Stimulated activated CD4-positive, alpha-beta T cell treated with anti-CD3 and anti-CD28 coated beads, TNF-alpha, amount 100 ng/mL, for 1 hour (primary cell): ENCODE results near the gene EML1.

Experiments used
- DNase-seq, 3 donors: peaks; one replicate each; pipeline ENCODE4 v3.0.0-alpha.2; 2020; ENCODE audit warnings: low read depth in 3 of 3, low spot score in 1 of 3

EML1 gene

DNA sequence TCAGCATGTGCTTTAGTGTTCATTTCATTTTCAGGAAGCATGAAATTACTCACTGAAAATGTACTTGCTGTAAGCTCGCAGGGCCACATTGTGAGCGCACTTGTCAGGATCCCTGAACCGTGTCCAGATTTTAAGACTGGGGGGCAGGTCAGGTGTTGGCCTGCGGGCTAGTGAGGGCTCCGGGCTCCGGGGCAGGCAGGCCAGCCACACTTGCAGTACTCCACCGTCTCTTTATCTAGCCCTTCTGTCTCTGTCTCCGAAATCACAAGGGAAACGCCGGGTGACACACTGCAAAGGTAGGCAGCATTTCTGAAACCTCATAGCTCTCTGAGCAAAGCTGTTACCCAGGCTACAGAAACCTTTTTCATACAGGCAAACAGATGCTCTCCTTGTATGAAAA, 98.7 kb downstream of the EML1 start:
- no peak for DNase-seq

DNA sequence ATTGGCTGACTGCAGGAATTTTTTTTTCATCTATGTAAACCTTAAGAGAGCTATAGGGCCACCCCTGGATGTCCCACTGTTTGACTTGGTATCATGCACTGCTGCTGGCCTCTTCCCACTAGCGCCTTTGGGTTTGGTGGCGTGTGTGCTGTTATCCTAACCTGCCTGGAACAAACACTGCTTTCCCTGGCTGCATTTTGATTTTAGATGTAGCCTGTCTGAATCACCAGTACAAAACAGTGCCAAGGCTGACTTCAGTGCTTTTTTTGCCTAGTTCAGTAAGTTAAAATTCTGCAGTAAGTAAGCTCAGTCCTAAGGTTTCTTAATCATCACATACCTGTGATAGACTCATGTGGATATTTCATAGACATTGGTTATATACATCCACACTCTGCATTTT, 99.2 kb downstream of the EML1 start:
- no peak for DNase-seq

DNA sequence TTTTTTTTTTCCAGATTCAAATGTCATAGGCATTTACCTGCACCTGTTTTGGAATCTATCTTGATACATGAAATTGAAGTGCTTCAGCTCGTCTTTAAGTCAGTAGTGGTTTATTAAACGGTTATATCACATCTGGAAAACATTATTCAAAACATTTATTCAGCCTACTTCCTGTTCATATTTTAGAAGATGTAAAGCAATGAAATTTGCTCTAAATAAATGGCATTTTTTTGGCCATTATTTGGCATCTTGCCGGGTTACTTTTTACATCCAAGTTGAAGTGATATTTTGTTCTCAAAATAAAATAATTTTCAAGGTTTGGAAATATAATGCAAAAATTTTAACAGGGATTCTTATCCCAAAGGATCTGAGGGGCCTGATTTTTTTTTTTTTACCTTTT, 103.1 kb downstream of the EML1 start:
- DNase-seq, result no peak

DNA sequence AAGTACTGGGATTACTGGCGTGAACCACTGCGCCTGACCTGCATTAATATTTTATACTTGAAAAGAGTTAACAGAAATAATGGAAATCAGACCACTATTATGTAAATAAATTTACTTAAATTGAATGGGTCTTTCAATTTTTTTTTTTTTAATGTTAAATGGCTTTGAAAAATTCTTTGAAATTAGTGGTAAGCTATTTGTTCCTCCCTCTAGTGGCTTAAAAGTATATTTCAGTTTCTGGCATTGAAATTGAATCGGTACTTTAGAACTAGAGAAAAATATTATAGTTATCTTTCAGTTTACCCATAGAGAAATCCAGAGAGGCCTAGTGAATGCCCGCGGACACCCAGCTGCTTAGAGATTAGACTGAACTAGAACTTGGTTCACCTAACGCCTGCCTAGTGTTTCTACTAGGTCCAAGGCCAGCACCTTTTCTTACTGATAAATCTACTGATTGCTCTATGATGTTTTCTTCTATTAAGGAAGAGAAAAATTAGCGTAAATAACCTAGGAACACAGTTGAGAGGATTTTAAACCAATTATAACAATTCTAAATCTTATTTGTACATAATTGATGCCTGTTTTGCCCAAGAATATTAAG, 106.5 kb downstream of the EML1 start:
- no peak for DNase-seq

DNA sequence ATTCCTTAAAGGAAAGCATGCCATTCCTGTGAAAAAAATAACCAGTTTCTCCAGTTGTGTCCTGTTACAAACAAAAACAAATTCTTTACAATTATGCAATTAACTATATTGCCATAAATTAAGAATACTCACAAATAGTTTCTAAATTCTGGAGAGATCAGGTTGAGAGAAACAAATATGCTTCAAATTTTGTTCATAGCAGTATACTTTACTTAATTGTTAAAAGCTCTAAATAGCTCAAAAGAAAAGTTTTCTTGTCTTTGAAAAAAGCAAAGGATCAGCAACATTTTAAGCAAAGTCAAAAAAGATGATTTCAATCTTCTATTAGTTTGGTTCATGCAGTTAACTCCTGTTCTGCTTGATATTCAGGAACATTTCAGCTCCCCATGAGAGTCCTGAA, 109.7 kb downstream of the EML1 start:
- no peak for DNase-seq

DNA sequence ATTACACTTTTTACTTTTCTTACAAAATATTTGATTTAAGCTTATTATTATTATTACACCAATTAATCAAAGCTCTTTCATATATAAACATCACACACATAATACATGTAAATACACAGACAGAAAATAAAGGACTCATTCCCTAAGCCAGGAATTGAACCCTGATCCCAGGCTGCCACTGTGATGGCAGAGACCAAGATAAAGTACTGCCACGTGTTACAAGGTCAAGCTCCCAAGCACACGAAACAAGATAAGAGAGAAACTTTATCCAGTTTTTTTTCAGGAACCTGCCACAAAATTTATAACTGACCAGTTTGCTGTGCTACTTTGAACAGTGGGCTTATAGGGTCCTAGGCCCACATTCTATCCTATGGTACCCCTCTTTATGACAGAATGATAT, 111.3 kb downstream of the EML1 start:
- no peak for DNase-seq

DNA sequence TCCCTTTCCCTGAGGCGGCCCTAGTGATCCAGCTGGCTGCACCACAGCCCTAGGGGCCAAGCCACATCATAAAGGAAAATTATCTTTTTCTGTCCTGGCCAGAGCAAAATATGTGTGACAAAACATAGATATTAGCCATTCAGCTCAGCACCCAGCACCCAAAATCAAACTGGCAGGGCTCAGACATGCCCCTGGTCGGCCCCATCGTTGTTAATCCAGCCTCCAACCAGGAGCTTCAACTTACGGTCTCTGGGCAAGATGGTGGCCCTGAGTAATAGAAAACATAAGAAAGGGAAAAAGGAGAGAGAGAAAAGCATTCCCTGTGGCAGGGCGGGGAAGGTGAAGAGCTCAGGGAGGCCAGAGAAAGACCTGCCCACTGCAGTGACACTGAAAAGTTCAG, 111.9 kb downstream of the EML1 start:
- no peak for DNase-seq

DNA sequence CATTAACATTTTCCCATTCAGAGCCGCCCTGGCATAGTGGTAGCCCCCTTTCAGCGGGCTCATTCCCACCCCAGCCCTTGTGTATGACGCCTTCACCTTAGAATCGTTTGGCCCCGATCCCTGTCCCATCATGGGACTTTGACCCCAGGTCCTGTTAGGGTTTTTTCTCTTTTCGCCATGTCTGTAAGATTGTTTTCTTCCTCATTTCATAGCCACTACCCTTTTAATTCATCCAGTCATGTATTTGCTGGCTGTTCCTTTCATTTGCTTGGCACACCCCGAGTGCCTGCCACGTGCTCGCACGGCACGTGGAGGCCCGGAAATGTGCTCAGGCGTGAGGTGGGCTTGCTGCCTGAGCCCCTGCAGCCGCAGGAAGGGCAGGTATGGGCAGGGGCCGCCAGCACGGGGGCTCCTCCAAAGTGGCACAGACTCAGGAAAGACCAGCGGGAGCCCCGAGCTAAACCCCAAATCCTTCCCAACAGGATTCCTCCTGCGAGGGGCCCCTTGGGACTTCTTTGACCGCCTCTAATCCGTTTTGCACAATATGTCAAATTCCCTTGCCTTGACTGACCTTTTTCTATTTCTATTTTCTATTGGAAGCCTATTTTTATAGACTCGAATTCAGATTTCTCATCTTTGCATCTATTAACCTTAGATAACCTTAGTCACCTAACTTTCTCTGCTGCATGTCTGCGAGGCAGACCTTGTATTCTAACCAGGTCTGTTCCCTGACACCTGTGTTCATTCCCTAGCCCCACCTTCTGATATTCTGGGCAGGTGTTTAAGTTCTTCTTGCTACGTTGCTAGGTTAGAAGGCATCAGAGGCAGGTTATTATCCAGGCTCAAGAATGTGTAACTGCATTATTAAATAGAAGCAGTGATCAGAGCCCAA, 114.8 kb downstream of the EML1 start:
- no peak for DNase-seq

DNA sequence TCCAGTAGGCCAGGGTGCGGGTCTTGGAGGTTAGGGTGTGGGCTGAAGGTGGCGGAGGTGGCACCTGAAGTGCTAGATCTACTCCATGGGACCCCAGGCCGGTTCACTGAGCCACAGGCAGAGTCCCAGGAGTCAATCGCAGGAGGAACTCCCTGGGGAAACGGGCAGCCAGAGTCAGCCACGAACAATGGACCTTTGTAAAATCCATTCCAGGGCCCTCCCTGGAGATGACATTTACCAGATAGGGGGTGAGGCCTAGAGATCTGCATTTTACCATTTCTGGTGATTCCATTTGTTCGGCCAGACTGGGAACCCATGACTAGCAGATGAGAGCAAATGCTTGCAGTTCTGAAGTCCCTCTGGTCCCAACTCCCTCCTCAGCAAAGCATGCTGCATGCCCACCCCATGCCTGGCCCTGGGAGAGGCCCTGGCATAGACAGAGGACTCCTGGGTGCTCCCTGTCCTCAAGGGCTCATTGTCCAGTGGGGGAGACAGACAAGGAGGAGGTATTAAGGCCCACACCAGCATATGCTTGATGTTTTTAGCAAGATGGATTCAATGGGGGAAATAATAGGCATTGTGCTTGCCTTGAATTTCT, 115.5 kb downstream of the EML1 start:
- no peak for DNase-seq

DNA sequence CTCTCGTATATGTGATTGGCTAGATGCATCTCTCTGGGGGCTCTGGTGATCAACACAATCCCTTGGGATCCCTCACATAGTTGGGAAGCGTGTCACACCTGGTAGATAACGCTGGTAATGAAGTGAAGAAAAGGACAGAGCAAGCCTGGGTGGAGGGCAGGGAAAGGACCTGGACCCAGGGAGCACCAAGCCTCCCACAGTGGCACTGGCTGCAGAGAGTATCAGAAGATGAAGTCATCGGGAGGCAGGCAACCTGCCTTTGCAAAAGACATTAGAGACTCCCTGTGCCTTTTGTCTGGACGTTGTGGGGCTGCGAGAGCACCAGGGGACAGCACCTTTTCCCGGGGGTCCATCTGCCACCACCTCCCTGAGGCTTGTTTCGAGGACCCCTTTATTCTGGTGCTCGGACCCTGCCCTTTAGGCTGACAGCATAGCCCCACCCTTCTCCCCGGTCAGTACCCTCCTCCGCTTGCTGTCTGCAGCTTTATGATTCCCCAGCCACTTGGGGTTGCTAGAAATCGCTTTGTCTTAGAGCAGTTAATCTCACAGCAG, 116.4 kb downstream of the EML1 start:
- DNase-seq, result no peak

DNA sequence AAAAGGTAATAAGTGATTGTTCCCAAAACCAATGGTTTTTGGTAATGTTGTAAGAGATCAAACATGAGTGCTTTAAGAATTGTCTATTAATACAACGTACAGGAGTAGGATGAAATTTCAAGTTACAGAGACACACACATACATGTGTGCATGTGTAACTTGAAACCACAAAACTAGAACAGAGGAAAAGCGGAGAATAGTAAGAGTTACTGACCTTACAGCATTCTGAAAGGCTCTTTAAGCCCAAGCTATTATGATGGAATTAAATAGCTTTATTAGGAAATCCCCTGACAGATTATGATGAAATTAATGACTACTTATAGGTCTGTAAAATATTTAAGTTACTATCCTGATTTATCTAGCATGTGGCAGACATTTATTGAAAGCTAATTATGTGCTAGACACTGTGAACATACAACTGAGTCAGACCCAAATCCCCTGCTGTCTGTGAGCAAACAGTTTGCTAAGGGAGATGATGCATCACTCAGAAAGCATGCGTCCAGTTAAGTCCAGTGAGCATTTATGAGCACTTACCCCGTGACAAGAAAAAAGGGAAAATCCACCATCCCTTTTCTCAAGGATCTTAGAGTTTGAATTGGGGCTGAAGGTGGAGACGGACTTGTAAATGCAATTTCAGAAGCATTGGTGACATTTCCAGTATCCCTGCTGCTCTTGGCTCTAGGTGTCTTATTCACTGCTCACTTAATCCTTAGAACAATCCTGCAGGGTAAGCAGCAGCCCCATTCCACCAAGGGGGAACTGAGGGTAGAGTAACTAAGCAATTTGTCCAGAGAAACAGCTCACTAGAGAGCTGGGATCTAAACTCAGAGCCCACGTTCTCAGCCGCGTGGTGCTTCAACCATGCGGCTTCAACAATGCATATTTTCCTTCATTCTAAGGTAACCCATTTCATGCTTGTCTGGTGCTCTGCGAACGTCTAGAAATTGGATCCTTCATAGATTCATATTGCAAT, 117.4 kb downstream of the EML1 start:
- DNase-seq, result no peak

DNA sequence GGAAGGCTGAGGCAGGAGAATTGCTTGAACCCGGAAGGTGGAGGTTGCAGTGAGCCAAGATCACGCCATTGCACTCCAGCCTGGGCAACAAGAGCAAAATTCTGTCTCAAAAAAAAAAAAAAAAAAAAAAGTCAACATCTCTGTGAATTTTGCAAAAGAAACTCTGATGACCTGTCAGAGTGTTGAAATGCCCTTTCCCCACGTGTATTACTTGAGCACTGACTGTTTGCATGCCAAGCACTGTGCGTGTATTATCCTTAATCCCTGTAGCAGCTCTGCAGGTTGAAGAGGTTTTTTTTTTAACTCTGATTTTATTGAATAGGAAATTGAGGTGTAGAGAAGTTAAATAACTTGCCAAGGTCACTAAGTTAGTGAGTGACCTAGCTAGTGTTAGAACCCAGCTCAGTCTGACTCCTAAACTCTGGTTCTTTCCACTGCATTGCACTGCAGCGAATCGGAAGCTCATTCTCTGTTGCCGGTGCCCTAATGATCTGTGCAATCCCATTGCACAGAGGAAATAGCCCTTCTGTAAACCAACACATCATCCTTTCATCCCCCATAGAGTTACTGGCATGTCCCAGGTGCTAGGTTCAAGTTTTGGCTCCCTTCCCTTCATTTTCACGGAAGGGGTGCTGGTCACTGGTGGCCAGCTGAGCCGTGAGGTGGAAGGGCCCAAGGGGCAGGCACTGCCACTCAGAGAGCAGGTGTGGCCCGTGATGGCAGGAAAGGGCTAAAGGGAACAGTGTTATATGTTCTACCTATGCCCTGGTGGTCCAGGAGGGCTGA, 122.3 kb downstream of the EML1 start:
- DNase-seq, result no peak

DNA sequence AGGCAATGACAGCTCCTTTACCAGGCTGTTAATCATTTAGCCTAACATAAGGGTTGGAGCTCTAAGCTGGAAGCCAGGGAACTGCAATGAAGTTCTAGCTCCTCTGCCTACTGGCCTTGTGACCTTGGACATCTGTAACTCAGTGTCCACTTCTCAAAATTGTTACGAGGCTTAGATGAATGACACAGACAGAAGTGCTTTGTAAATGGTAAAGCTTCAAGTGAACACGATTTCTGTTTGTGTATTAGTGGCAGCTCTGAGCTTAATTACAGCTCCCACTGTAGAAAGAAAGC, 122.8 kb downstream of the EML1 start:
- DNase-seq, result no peak

DNA sequence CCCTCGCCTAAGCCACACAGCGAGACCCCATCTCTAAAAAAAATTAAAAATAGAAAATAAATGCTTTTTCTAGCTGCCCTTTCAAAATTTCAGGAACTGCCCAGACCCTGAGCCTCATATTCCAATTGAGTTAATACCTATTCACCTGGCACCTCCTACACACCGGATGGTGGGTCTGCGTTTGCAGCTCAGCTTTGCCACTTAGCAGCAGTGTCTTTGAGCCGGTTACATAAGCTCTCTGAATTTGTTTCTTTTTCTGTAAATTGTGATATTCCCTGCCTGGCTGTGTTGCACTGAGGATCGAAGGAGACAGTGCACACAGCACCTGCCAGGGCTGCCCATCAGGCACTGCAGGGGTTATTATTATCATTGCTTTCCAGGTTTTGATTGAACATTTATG, 125.6 kb downstream of the EML1 start:
- no peak for DNase-seq

DNA sequence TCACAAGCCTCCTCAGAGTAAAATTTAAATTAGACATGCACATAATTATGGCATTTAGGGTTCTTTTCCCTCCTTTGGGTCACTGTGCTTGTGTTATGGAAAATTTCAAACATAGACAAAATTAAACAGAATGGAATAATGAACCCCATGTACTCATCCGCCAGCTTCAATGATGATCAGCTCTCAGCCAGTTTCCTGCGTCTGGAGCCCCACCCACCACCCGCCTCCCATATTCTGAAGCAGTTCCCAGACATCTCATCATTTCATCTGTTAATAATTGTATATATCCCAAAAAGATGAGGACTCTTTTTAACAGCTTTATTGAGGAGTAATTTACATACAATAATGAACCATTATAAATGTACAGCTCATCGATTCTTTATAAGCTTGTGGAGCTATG, 128.2 kb downstream of the EML1 start:
- no peak for DNase-seq

DNA sequence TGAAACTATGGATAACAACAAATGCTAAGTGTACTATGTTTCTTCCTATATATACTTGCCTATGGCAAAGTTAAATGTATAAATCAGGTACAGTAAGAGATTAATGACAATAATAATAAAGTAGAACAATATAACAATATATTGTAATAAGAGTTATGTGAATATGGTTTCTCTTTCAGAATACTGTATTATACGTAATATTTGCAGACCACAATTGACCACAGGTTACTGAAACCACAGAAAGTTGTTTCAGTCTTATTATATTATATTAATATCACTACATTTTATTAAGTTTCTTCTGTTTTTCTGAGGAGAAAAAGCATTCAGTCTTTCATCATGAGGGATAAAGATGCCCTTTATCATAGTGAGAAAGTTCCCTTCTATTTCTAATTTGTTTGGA, 131.2 kb downstream of the EML1 start:
- no peak for DNase-seq

DNA sequence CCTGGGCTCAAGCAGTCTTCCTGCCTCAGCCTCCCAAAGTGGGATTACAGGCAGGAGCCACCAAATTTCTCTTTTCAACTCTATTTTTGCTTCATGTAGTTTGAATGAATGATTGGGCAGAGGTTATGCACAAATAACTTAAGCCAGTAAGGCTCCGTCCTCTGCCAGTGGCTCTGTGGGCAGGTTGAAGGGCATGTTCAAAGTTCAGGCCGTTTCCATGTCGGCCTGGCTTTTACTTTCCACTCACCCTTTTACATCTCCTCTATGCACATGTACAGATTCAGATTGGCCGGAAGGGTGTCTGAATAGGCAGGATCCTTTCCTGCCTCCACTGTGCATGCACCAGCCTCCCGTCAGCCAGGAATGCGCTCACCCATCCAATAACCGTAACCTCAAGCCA, 132.3 kb downstream of the EML1 start:
- no peak for DNase-seq

DNA sequence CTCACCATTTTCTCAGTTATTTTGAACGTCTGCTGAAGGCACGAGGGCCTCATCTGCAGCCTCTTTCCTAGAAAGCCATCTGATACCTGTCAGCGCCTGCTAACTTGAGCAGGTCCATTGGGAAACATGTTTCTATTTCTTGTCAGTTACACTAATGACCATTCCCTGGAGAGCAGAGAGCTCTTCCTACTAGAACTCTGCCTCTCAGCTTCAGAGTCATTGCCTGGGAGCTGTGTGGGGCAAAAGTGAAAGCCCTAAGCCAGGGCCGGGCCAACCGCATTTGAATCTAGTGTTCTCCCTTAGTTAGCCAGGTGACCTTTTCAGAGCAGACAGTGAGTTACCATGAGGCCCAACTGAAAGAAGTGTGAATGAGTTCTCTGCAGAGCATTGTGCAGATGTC, 135.8 kb downstream of the EML1 start:
- no peak for DNase-seq

DNA sequence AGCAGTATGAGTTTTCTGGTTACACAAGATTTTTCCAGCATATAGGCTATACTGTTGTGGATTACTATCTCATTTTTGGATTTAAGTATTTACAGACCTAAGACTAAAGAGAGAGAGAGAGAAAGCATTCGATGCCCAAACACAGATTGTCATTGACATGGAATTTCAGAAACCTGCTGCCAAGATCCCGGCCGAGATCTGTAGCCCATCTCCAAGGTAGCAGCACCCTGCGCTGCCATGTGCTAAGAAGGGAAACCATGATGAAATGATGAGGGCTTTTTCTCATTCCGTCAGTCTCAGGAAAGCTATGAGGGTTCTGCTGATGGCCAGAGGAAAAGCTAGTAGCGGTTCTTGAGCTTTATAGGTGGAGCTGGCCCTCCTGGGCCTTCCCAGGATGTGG, 136.4 kb downstream of the EML1 start:
- no peak for DNase-seq

DNA sequence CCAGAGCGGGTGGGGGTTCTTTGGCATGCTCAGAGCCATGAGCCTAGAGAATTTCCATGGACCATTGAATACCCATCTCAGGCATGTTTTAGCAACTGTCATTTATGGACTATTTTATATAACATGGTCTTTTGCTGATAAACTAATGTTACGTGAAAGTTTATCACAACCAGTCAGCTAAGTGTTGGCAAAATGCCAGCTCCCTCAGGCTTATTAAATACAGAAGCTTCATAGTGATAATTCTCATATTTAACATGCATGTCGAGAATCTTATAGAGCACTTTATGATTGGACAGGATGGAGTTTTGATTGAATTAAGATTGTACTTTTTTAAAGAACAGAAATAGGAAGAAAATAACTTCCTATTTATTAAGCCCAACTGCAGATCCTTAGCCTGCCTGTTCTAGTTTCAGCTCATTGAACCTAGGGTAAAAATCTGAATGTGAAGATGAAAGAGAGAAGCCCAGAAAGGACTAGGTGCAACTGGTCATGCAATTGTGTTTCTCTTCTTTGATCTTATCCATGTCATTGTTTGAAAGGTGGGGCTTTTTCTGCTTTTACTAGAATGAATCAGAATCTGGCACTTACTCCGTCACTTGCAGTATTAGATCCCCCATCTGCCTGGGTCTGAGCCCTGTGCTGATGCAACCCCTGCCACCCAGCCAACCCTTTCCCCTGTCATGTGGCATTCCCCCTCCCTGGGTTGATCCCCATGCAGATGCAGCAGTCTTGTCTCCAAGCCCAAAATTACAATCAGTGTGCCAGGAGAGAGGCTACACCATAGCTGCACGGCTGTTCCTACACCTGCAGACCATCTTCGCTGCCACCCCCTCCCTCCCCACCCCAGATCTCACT, 137.4 kb downstream of the EML1 start:
- DNase-seq, result no peak
